WTC11 (cell line): ENCODE data around the gene HIVEP2. TPM values are rescaled to one million over a fixed set of nuclear protein-coding genes. Genes with fewer than 3 reads are reported as not detected.

Source experiments
- ATAC-seq: fragments of 200-7000 bp; cut with Tn5 transposase; 2 replicates; pipeline ENCODE4 v1.10.0; 2021; ENCODE audit warnings: mild to moderate bottlenecking, moderate library complexity
- CTCF ChIA-PET: fragments of 300-600 bp; sonication (Branson Sonifier 250); formaldehyde crosslinking; loops from one replicate; lab custom pipeline; 2021; ENCODE audit warnings: antibody characterized with exemption; lab: Charles Lee
- POLR2A ChIA-PET: fragments of 350-600 bp; sonication (Branson Sonifier 250); formaldehyde crosslinking; loops from one replicate; lab custom pipeline; 2021; ENCODE audit warnings: antibody characterized with exemption; lab: Charles Lee
- DNase-seq: peaks from one replicate; pipeline ENCODE4 v3.0.0; 2021; ENCODE audit warnings: low spot score
- H3K27ac Mint-ChIP-seq: 2 replicates; pipeline ENCODE4 v1.8.0; 2021; ENCODE audit warnings: mixed read lengths
- H3K27me3 Mint-ChIP-seq: 2 replicates; pipeline ENCODE4 v1.8.0; 2021; ENCODE audit warnings: low read depth, mild to moderate bottlenecking, moderate library complexity, mixed read lengths
- H3K36me3 Mint-ChIP-seq: 2 replicates; pipeline ENCODE4 v1.8.0; 2021; ENCODE audit warnings: mixed read lengths
- H3K4me1 Mint-ChIP-seq: 2 replicates; pipeline ENCODE4 v1.8.0; 2022; ENCODE audit warnings: mixed read lengths
- H3K4me3 Mint-ChIP-seq: 2 replicates; pipeline ENCODE4 v1.8.0; 2021; ENCODE audit warnings: mild to moderate bottlenecking, moderate library complexity, mixed read lengths
- H3K9me3 Mint-ChIP-seq: 2 replicates; pipeline ENCODE4 v1.8.0; 2021; ENCODE audit warnings: mixed read lengths
- ARID4B ChIP-seq: sonication (generic); formaldehyde crosslinking; IDR thresholded peaks from 2 replicates; pipeline ENCODE4 v1.8.0; 2023; ENCODE audit warnings: missing genetic modification reagents, mild to moderate bottlenecking, borderline replicate concordance
- FOXP1 ChIP-seq: sonication (generic); formaldehyde crosslinking; IDR thresholded peaks from 2 replicates; pipeline ENCODE4 v1.8.0; 2022; ENCODE audit warnings: missing genetic modification reagents, mild to moderate bottlenecking, moderate library complexity, borderline replicate concordance
- GTF2I ChIP-seq: fragments of 250-450 bp; sonication (Bioruptor Pico); conservative IDR thresholded peaks from 2 replicates; pipeline ENCODE4 v1.4.0; 2021; ENCODE audit warnings: mild to moderate bottlenecking
- JUN ChIP-seq: sonication (generic); formaldehyde crosslinking; IDR thresholded peaks from 2 replicates; pipeline ENCODE4 v1.8.0; 2023; ENCODE audit warnings: mild to moderate bottlenecking, missing genetic modification reagents
- NR1H2 ChIP-seq: sonication (generic); formaldehyde crosslinking; IDR thresholded peaks from 2 replicates; pipeline ENCODE4 v1.9.0; 2021; ENCODE audit warnings: mild to moderate bottlenecking, moderate library complexity, missing genetic modification reagents
- NR2C2 ChIP-seq: sonication (generic); formaldehyde crosslinking; IDR thresholded peaks from 2 replicates; pipeline ENCODE4 v1.8.0; 2022; ENCODE audit warnings: mild to moderate bottlenecking, missing genetic modification reagents
- PREB ChIP-seq: sonication (generic); formaldehyde crosslinking; IDR thresholded peaks from 2 replicates; pipeline ENCODE4 v1.8.1; 2022; ENCODE audit warnings: mild to moderate bottlenecking, missing genetic modification reagents, moderate library complexity, borderline replicate concordance
- USF2 ChIP-seq: sonication (generic); formaldehyde crosslinking; IDR thresholded peaks from 2 replicates; pipeline ENCODE4 v1.8.1; 2023; ENCODE audit warnings: mild to moderate bottlenecking, missing genetic modification reagents, moderate library complexity
- ZBTB21 ChIP-seq: sonication (generic); formaldehyde crosslinking; IDR thresholded peaks from 2 replicates; pipeline ENCODE4 v1.8.1; 2023; ENCODE audit warnings: mild to moderate bottlenecking, missing genetic modification reagents, borderline replicate concordance
- ZNF396 ChIP-seq: fragments of 250-450 bp; sonication (Bioruptor Pico); IDR thresholded peaks from 2 replicates; pipeline ENCODE4 v1.8.0; 2021; ENCODE audit warnings: mild to moderate bottlenecking, moderate library complexity, borderline replicate concordance
- ZNF416 ChIP-seq: fragments of 250-450 bp; sonication (Bioruptor Pico); IDR thresholded peaks from 2 replicates; pipeline ENCODE4 v1.9.0; 2021; ENCODE audit warnings: mild to moderate bottlenecking, inconsistent platforms
- ZNF423 ChIP-seq: fragments of 250-450 bp; sonication (Bioruptor Pico); IDR thresholded peaks from 2 replicates; pipeline ENCODE4 v2.1.2; 2022; ENCODE audit warnings: mild to moderate bottlenecking, moderate library complexity
- total RNA-seq: library from RNA; stranded (reverse); gene quantifications from 3 replicates; pipeline ENCODE4 v1.2.3, GENCODE V29; 2021
- TF ChIP-seq, protein P1 (sequence below): sonication (generic); formaldehyde crosslinking; IDR thresholded peaks from 2 replicates; pipeline ENCODE4 v1.8.0; 2023; ENCODE audit warnings: missing genetic modification reagents
- TF ChIP-seq, protein P2 (sequence below): sonication (generic); formaldehyde crosslinking; conservative IDR thresholded peaks from 2 replicates; pipeline ENCODE4 v1.8.1; 2023; ENCODE audit warnings: mild to moderate bottlenecking, low read depth, missing genetic modification reagents, moderate library complexity
- TF ChIP-seq, protein P3 (sequence below): fragments of 250-450 bp; sonication (Bioruptor Pico); conservative IDR thresholded peaks from 2 replicates; pipeline ENCODE4 v1.9.0; 2021; ENCODE audit warnings: mild to moderate bottlenecking
- TF ChIP-seq, protein P4 (sequence below): sonication (generic); formaldehyde crosslinking; IDR thresholded peaks from 2 replicates; pipeline ENCODE4 v1.8.1; 2023; ENCODE audit warnings: mild to moderate bottlenecking, missing genetic modification reagents, borderline replicate concordance

Gene HIVEP2
- total RNA-seq, 1 experiment from 2014 or later, result 11.5 TPM

GRCh38 chr6:142790257-142790656, 154.7 kb downstream of the HIVEP2 start:
- ChIA-PET CTCF (interaction anchor here (1.5 kb wide), 1 partner anchor 316 kb away, joined by 3 read pairs; no protein-coding TSS in a partner anchor), POLR2A (no interaction called here)
- Mint-ChIP-seq H3K27ac (no peak overlapping the region), H3K36me3 (no peaks in the 10 kb centered on the region), H3K4me3 (no peak overlapping the region), H3K27me3 (no peaks in the 10 kb centered on the region)
- DNase-seq (no peak), ATAC-seq (no peak)
- TF ChIP-seq, protein P1, sequence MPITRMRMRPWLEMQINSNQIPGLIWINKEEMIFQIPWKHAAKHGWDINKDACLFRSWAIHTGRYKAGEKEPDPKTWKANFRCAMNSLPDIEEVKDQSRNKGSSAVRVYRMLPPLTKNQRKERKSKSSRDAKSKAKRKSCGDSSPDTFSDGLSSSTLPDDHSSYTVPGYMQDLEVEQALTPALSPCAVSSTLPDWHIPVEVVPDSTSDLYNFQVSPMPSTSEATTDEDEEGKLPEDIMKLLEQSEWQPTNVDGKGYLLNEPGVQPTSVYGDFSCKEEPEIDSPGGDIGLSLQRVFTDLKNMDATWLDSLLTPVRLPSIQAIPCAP (CRISPR knock-in tag), result no peak
- TF ChIP-seq ZBTB21, result no peak
- TF ChIP-seq USF2 (CRISPR knock-in tag), result no peak
- no peak for TF ChIP-seq ZNF396 (CRISPR knock-in tag)
- no peak for TF ChIP-seq FOXP1 (CRISPR knock-in tag)
- TF ChIP-seq JUN (CRISPR knock-in tag), result no peak
- TF ChIP-seq, protein P2, sequence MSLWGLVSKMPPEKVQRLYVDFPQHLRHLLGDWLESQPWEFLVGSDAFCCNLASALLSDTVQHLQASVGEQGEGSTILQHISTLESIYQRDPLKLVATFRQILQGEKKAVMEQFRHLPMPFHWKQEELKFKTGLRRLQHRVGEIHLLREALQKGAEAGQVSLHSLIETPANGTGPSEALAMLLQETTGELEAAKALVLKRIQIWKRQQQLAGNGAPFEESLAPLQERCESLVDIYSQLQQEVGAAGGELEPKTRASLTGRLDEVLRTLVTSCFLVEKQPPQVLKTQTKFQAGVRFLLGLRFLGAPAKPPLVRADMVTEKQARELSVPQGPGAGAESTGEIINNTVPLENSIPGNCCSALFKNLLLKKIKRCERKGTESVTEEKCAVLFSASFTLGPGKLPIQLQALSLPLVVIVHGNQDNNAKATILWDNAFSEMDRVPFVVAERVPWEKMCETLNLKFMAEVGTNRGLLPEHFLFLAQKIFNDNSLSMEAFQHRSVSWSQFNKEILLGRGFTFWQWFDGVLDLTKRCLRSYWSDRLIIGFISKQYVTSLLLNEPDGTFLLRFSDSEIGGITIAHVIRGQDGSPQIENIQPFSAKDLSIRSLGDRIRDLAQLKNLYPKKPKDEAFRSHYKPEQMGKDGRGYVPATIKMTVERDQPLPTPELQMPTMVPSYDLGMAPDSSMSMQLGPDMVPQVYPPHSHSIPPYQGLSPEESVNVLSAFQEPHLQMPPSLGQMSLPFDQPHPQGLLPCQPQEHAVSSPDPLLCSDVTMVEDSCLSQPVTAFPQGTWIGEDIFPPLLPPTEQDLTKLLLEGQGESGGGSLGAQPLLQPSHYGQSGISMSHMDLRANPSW (CRISPR knock-in tag), result no peak
- no peak for TF ChIP-seq NR2C2 (CRISPR knock-in tag)
- no peak for TF ChIP-seq ARID4B
- TF ChIP-seq, protein P3, sequence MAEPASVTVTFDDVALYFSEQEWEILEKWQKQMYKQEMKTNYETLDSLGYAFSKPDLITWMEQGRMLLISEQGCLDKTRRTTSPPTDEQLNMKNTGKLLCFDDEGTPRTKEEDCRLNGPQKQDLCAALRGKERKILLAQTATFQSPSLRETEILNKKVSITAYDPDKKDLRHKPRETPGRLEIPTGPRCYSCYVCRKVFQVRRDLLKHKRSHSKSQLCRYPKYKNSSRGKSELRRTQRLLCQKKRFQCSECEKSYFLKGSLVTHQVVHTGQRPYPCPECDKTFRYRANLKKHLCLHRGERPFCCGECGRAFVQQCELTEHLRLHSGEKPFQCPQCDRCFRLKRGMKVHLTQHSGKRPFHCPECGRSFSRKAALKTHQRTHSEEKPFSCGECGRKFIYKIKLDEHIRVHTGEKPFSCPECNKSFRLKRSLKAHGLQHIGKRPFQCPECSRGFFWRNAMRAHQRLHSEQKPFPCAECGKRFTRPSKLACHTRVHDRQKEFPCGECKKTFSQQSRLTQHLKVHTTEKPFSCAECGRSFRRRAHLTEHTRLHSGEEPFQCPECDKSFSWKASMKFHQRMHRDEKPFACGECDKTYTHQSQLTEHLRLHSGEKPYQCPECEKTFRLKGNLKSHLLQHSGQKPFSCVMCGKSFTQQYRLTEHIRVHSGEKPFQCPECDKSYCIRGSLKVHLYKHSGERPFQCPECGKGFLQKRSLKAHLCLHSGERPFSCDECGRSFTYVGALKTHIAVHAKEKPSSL, result no peak
- no peak for TF ChIP-seq ZNF423
- no peak for TF ChIP-seq GTF2I
- TF ChIP-seq, all 79 proteins: peak for 0
- peaks cover 4% of the 10 kb centered on the region for H3K4me1 Mint-ChIP-seq
- H3K9me3 Mint-ChIP-seq, result no peaks in the 10 kb centered on the region

- ChIA-PET POLR2A (interaction anchor here (0.6 kb wide), 1 partner anchor 13 kb away, joined by 4 read pairs; no protein-coding TSS in a partner anchor), CTCF (no interaction called here)
- H3K4me3 Mint-ChIP-seq, result no peak overlapping the region
- no peaks in the 10 kb centered on the region for H3K36me3 Mint-ChIP-seq
- H3K4me1 Mint-ChIP-seq, result peaks cover 4% of the 10 kb centered on the region
- no peak for ATAC-seq
- H3K27me3 Mint-ChIP-seq, result no peaks in the 10 kb centered on the region
- H3K9me3 Mint-ChIP-seq, result no peaks in the 10 kb centered on the region
- no peak overlapping the region for H3K27ac Mint-ChIP-seq
- no peak for DNase-seq
- TF ChIP-seq, protein P4, sequence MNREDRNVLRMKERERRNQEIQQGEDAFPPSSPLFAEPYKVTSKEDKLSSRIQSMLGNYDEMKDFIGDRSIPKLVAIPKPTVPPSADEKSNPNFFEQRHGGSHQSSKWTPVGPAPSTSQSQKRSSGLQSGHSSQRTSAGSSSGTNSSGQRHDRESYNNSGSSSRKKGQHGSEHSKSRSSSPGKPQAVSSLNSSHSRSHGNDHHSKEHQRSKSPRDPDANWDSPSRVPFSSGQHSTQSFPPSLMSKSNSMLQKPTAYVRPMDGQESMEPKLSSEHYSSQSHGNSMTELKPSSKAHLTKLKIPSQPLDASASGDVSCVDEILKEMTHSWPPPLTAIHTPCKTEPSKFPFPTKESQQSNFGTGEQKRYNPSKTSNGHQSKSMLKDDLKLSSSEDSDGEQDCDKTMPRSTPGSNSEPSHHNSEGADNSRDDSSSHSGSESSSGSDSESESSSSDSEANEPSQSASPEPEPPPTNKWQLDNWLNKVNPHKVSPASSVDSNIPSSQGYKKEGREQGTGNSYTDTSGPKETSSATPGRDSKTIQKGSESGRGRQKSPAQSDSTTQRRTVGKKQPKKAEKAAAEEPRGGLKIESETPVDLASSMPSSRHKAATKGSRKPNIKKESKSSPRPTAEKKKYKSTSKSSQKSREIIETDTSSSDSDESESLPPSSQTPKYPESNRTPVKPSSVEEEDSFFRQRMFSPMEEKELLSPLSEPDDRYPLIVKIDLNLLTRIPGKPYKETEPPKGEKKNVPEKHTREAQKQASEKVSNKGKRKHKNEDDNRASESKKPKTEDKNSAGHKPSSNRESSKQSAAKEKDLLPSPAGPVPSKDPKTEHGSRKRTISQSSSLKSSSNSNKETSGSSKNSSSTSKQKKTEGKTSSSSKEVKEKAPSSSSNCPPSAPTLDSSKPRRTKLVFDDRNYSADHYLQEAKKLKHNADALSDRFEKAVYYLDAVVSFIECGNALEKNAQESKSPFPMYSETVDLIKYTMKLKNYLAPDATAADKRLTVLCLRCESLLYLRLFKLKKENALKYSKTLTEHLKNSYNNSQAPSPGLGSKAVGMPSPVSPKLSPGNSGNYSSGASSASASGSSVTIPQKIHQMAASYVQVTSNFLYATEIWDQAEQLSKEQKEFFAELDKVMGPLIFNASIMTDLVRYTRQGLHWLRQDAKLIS (CRISPR knock-in tag), result no peak
- TF ChIP-seq ZNF416 (CRISPR knock-in tag) (no peak), ZNF423 (no peak), NR1H2 (no peak), PREB (CRISPR knock-in tag) (no peak)
- TF ChIP-seq, protein P3, result no peak
Measured at GRCh38 chr6:142787422-142787821, 157.6 kb downstream of the HIVEP2 start.
